ENCODE results near the gene GALNT12.

GALNT12 gene

DNA sequence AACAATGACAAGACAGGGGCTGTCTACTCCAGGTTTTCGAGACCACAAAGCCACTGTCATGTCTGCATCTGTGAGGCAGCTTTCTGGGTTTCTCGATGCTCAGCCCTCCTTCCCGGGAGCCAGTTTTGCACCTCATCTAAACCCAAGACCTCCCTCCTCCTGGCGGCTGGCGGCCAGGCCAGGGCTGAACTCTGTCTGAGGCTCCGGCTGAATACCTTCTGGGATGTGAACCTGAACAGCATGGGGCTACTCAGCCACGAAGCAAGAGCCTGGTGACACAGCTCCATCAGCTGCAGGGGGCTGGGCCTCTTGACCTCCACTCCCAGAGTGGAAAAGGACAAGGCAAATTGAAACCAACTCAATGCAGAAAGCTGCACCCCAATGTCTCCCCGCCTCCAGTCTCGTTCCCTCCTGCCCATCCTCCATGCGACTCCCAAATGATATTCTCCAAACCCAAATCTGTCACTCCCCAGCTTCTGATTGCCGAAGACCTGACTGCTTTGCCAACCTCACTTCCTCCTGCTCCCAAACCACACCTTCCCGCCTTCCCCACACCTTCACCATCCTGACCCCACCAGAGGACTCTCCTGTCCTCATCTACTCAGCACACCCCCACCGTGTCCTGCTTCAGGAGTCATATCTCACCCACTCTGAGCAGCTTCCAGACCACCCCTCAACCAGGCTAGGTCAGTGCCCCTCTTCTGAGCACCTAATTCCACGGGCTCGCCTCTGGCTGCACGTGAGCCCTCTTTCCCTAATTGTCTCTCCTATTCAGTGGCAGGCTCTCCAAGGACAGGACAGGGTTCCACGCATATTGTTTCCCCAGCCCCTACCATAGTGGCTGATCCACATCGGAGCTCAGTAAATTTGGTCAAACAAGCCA is 15.6 kb upstream of the GALNT12 start:
- H3K9me3 ChIP-seq (ENCODE audit: control insufficient read depth, low read length) = no peaks in the 10 kb centered on the region
- H3K27me3 ChIP-seq (replicated peaks; ENCODE audit: control insufficient read depth, insufficient read depth, low read length, poor library complexity, severe bottlenecking) = no peaks in the 10 kb centered on the region
- peaks cover 7% of the 10 kb centered on the region for H3K4me1 ChIP-seq (ENCODE audit: control insufficient read depth, insufficient read depth, low read length, poor library complexity, severe bottlenecking)
- H3K4me3 ChIP-seq (ENCODE audit: insufficient read depth, low read depth, low read length, poor library complexity, severe bottlenecking) = no peak overlapping the region
- H3K27ac ChIP-seq (ENCODE audit: insufficient read depth, low read length, poor library complexity, severe bottlenecking) = no peak overlapping the region
- H3K36me3 ChIP-seq (ENCODE audit: control insufficient read depth, insufficient read depth, low read length) = no peaks in the 10 kb centered on the region
- no peak for DNase-seq

DNA sequence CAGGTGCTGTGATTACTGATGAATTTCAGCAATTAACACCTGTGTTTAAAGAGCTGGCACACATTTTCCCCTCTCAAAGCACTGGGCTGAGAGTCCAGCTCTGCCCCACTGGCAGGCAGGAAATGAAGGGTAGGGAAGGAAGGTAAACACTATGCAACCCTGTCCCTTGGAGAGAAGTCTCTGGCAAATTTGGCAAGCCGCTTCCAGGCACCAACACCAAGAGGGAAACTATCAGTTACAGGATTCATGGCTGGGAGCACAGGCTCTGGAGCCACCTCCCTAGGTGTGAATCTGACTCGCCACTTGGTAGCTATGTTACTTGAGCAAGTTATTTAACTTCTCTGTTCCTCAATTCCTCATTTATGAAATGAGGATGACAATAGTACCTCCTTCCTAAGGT is 14.4 kb upstream of the GALNT12 start:
- H3K36me3 ChIP-seq (ENCODE audit: control insufficient read depth, insufficient read depth, low read length) = no peaks in the 10 kb centered on the region
- H3K9me3 ChIP-seq (ENCODE audit: control insufficient read depth, low read length) = no peaks in the 10 kb centered on the region
- H3K4me3 ChIP-seq (ENCODE audit: insufficient read depth, low read depth, low read length, poor library complexity, severe bottlenecking) = no peak overlapping the region
- H3K27ac ChIP-seq (ENCODE audit: insufficient read depth, low read length, poor library complexity, severe bottlenecking) = no peak overlapping the region
- DNase-seq = no peak
- H3K27me3 ChIP-seq (replicated peaks; ENCODE audit: control insufficient read depth, insufficient read depth, low read length, poor library complexity, severe bottlenecking) = no peaks in the 10 kb centered on the region
- H3K4me1 ChIP-seq (ENCODE audit: control insufficient read depth, insufficient read depth, low read length, poor library complexity, severe bottlenecking) = peaks cover 7% of the 10 kb centered on the region

DNA sequence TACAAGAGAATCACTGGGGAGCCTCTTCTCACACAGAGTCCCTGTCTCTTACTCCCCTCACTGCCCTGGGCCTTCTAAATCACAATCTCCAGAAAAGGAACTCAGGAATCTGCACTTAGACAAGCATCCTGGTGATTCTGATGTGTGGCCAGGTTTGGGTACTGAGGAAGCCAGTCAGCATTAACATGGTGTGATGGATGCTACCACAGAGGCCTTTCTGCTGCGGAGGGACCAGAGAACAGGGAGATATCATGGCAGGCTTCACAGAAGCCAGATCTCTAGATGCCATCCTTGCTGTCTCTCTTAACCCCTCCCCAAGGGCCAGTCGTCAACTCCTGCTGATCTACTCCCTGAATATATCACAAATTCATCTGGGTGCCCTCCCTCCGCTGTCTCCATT is 12.7 kb upstream of the GALNT12 start:
- peaks cover 7% of the 10 kb centered on the region for H3K4me1 ChIP-seq (ENCODE audit: control insufficient read depth, insufficient read depth, low read length, poor library complexity, severe bottlenecking)
- H3K4me3 ChIP-seq (ENCODE audit: insufficient read depth, low read depth, low read length, poor library complexity, severe bottlenecking) = no peak overlapping the region
- no peak for DNase-seq
- H3K27me3 ChIP-seq (replicated peaks; ENCODE audit: control insufficient read depth, insufficient read depth, low read length, poor library complexity, severe bottlenecking) = no peaks in the 10 kb centered on the region
- no peaks in the 10 kb centered on the region for H3K9me3 ChIP-seq (ENCODE audit: control insufficient read depth, low read length)
- no peaks in the 10 kb centered on the region for H3K36me3 ChIP-seq (ENCODE audit: control insufficient read depth, insufficient read depth, low read length)
- H3K27ac ChIP-seq (ENCODE audit: insufficient read depth, low read length, poor library complexity, severe bottlenecking) = no peak overlapping the region

DNA sequence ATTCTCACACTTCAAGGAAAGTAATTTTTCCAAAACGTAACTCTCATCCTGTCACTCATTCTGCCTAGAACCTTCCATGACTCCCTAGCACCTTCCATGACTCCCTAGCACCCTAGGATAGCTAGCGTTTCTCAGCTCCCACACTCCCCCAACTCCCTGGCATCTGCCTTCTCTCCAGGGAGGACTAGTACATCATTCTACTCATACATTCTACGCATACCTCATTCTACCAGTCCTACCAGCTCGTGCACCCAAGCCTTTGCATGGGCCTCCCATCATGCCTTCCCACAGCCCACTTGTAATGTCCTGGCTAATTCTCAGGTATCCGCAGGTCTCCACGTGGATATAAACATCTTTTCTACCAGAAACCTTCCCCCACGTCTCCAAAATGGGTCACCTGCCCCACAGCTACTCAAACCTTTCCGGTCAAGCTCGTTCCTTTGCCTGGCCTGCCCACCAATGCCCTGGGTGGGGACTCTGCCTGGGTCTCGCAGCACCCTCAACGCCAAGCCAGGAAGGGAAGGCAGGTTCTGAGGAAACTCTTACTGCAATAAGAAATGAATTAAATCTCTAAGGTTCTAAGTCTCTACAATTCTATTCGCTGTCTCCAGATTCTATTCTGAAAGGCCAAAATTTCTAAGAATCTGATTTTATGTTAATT is 12.0 kb upstream of the GALNT12 start:
- Histone ChIP-seq H3K4me1 (ENCODE audit: control insufficient read depth, insufficient read depth, low read length, poor library complexity, severe bottlenecking) (peaks cover 7% of the 10 kb centered on the region), H3K9me3 (ENCODE audit: control insufficient read depth, low read length) (no peaks in the 10 kb centered on the region), H3K27me3 (replicated peaks; ENCODE audit: control insufficient read depth, insufficient read depth, low read length, poor library complexity, severe bottlenecking) (no peaks in the 10 kb centered on the region), H3K4me3 (ENCODE audit: insufficient read depth, low read depth, low read length, poor library complexity, severe bottlenecking) (peak overlapping the region; percentile 68), H3K36me3 (ENCODE audit: control insufficient read depth, insufficient read depth, low read length) (no peaks in the 10 kb centered on the region), H3K27ac (ENCODE audit: insufficient read depth, low read length, poor library complexity, severe bottlenecking) (no peak overlapping the region)
- DNase-seq = no peak

DNA sequence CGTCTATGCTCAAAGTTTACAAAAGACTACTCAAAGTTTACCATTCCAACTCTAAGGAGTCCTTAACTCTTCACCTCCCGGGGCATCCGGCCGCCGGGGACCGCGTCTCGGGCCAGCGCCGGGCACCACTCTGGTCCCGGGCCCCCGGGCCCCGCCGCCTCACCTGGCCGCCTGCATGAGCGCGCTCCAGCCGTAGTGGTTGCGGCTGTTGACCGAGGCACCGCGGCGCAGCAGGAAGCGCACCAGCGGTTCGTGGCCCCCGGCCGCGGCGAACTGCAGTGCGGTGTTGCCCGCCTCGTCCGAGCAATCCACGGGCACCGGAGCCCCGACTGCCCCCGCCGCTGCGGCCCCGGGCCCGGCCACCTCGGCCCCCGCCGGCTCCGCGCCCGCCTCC is 11.5 kb upstream of the GALNT12 start:
- no peaks in the 10 kb centered on the region for H3K36me3 ChIP-seq (ENCODE audit: control insufficient read depth, insufficient read depth, low read length)
- H3K27me3 ChIP-seq (replicated peaks; ENCODE audit: control insufficient read depth, insufficient read depth, low read length, poor library complexity, severe bottlenecking) = no peaks in the 10 kb centered on the region
- H3K27ac ChIP-seq (ENCODE audit: insufficient read depth, low read length, poor library complexity, severe bottlenecking) = no peak overlapping the region
- H3K9me3 ChIP-seq (ENCODE audit: control insufficient read depth, low read length) = no peaks in the 10 kb centered on the region
- H3K4me1 ChIP-seq (ENCODE audit: control insufficient read depth, insufficient read depth, low read length, poor library complexity, severe bottlenecking) = peaks cover 7% of the 10 kb centered on the region
- H3K4me3 ChIP-seq (ENCODE audit: insufficient read depth, low read depth, low read length, poor library complexity, severe bottlenecking) = peak overlapping the region; percentile 68
- DNase-seq = no peak

DNA sequence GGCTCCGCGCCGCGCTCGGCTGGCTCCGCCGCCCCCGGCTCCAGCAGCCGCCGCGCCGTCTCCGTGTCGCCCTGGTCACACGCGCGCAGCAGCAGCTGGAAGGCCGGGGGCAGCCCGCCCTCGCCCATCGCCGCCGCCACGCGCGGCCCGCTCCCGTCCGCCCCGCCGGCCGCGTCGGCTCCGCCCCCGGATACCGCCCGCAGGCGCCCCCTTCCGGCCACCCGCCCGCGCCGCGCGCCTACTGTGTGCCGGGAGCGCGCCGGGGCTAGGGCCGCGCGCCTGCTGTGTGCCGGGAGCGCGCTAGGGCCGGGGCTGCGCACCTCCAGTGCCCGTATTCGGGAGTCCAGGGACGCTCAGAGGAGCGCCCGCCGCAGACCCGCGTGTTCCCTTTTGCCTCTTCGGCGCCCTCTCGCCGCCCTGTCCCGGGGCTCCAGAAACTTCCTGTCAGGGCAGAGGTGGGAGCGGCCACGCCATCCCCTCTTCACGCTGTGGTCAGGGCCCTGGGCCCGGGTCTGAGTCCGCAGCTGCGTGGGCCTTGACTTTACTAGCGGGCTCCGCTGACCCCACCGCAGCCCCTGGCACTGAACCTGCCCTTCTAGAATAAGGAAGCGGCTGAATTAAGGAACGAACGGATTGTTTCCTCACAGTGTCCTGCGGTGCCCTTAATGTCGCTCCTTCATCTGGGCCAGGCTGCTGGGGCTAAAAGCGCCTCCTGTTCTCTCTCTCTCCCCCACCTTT is 10.9 kb upstream of the GALNT12 start, which contains the start of gene ANKS6:
Gene ANKS6 (minus strand): TSS at position 192 of the 738 bp plus-strand sequence. CDS start 64 bp downstream, at position 128.
- H3K4me1 ChIP-seq (ENCODE audit: control insufficient read depth, insufficient read depth, low read length, poor library complexity, severe bottlenecking) = peaks cover 7% of the 10 kb centered on the region
- H3K4me3 ChIP-seq (ENCODE audit: insufficient read depth, low read depth, low read length, poor library complexity, severe bottlenecking) = peak within 1 kb of the TSS; percentile 68
- H3K9me3 ChIP-seq (ENCODE audit: control insufficient read depth, low read length) = no peaks in the 10 kb centered on the region
- H3K36me3 ChIP-seq (ENCODE audit: control insufficient read depth, insufficient read depth, low read length) = no peaks in the 10 kb centered on the region
- H3K27me3 ChIP-seq (replicated peaks; ENCODE audit: control insufficient read depth, insufficient read depth, low read length, poor library complexity, severe bottlenecking) = no peaks in the 10 kb centered on the region
- peak within 1 kb of the TSS; percentile 39 for H3K27ac ChIP-seq (ENCODE audit: insufficient read depth, low read length, poor library complexity, severe bottlenecking)
- peak; percentile 66 to 71 (median 69) for DNase-seq

DNA sequence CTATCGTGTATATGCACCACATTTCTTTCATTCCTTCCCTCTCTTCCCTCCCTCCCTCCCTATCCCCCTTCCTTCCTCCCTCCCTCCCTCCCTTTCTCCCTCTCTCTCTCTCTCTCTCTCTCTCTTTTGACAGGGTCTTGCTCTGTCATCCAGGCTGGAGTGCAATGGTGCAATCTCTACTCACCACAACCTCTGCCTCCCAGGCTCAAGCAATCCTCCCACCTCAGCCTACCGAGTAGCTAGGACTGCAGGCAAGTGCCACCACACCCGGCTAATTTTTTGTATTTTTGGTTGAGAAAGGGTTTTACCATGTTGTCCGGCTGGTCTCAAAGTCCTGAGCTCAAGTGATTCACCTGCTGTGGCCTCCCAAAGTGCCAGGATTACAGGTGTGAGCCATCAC is 10.0 kb upstream of the GALNT12 start:
- DNase-seq = no peak
- Histone ChIP-seq H3K36me3 (ENCODE audit: control insufficient read depth, insufficient read depth, low read length) (no peaks in the 10 kb centered on the region), H3K4me1 (ENCODE audit: control insufficient read depth, insufficient read depth, low read length, poor library complexity, severe bottlenecking) (peaks cover 7% of the 10 kb centered on the region), H3K27me3 (replicated peaks; ENCODE audit: control insufficient read depth, insufficient read depth, low read length, poor library complexity, severe bottlenecking) (no peaks in the 10 kb centered on the region), H3K9me3 (ENCODE audit: control insufficient read depth, low read length) (no peaks in the 10 kb centered on the region), H3K27ac (ENCODE audit: insufficient read depth, low read length, poor library complexity, severe bottlenecking) (no peak overlapping the region), H3K4me3 (ENCODE audit: insufficient read depth, low read depth, low read length, poor library complexity, severe bottlenecking) (no peak overlapping the region)

DNA sequence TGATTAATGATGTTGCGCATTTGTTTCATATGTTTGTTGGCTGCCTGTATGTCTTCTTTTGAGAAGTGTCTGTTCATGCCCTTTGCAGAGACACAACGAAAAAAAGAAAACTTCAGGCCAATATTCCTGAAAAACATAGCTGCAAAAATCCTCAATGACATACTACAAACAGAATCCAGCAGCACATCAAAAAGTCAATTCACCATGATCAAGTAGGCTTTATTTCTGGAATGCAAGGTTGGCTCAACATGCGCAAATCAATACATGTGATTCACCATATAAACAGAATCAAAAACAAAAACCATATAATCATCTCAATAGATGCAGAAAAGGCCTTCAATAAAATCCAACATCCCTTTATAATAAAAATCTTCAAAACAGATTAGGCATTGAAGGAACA is 9.2 kb upstream of the GALNT12 start:
- no peak overlapping the region for H3K4me3 ChIP-seq (ENCODE audit: insufficient read depth, low read depth, low read length, poor library complexity, severe bottlenecking)
- DNase-seq = no peak
- H3K36me3 ChIP-seq (ENCODE audit: control insufficient read depth, insufficient read depth, low read length) = no peaks in the 10 kb centered on the region
- no peak overlapping the region for H3K27ac ChIP-seq (ENCODE audit: insufficient read depth, low read length, poor library complexity, severe bottlenecking)
- peaks cover 7% of the 10 kb centered on the region for H3K4me1 ChIP-seq (ENCODE audit: control insufficient read depth, insufficient read depth, low read length, poor library complexity, severe bottlenecking)
- H3K27me3 ChIP-seq (replicated peaks; ENCODE audit: control insufficient read depth, insufficient read depth, low read length, poor library complexity, severe bottlenecking) = no peaks in the 10 kb centered on the region
- no peaks in the 10 kb centered on the region for H3K9me3 ChIP-seq (ENCODE audit: control insufficient read depth, low read length)

DNA sequence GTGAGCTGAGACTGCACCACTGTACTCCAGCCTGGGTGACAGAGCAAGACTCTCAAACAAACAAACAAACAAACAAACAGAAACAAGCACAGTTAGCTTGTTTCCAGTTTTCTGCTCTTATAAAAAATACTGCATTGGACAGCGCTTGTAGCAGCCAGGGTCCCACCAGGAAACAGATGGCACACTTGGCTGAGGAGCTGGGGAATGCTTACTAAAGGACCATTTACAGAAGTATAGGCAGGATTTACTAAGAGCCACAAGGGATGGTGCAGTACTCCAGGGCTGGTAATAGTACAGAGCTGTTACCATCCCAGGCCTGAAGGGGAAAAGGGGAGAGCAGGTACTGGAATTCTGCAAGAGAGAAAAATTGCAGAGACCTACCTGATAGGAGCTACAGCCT is 5.9 kb upstream of the GALNT12 start:
- Histone ChIP-seq H3K4me1 (ENCODE audit: control insufficient read depth, insufficient read depth, low read length, poor library complexity, severe bottlenecking) (no peaks in the 10 kb centered on the region), H3K4me3 (ENCODE audit: insufficient read depth, low read depth, low read length, poor library complexity, severe bottlenecking) (no peak overlapping the region), H3K27me3 (replicated peaks; ENCODE audit: control insufficient read depth, insufficient read depth, low read length, poor library complexity, severe bottlenecking) (no peaks in the 10 kb centered on the region), H3K36me3 (ENCODE audit: control insufficient read depth, insufficient read depth, low read length) (no peaks in the 10 kb centered on the region), H3K9me3 (ENCODE audit: control insufficient read depth, low read length) (no peaks in the 10 kb centered on the region), H3K27ac (ENCODE audit: insufficient read depth, low read length, poor library complexity, severe bottlenecking) (no peak overlapping the region)
- DNase-seq = no peak

DNA sequence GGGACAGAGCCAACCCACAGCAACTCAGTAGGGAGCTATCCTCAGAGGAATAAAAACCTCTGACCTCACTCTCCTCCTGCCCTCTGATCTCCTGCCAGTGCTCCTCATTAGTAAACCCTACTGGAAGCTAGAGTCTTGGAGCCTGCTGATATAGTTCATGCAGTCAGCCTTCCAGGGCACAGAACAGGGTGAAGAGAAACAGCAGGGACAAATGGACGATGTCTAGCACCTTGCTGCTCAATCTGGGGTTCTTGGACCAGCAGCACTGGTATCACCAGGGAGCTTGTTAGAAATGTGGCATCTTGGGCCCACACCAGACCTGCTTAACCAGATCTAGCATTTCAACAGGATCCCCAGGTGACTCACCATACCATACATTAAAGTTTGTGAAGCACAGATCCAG is 5.5 kb upstream of the GALNT12 start:
- no peaks in the 10 kb centered on the region for H3K9me3 ChIP-seq (ENCODE audit: control insufficient read depth, low read length)
- H3K27ac ChIP-seq (ENCODE audit: insufficient read depth, low read length, poor library complexity, severe bottlenecking) = no peak overlapping the region
- H3K4me3 ChIP-seq (ENCODE audit: insufficient read depth, low read depth, low read length, poor library complexity, severe bottlenecking) = no peak overlapping the region
- no peak for DNase-seq
- H3K27me3 ChIP-seq (replicated peaks; ENCODE audit: control insufficient read depth, insufficient read depth, low read length, poor library complexity, severe bottlenecking) = no peaks in the 10 kb centered on the region
- H3K4me1 ChIP-seq (ENCODE audit: control insufficient read depth, insufficient read depth, low read length, poor library complexity, severe bottlenecking) = no peaks in the 10 kb centered on the region
- no peaks in the 10 kb centered on the region for H3K36me3 ChIP-seq (ENCODE audit: control insufficient read depth, insufficient read depth, low read length)

All from effector memory CD4-positive, alpha-beta T cell (primary cell).